Mononuclear cell (primary cell): ENCODE results near the gene CCDC27. TPM values are rescaled to one million over a fixed set of nuclear protein-coding genes. Genes with fewer than 3 reads are reported as not detected.

Experiments used
- H3K27me3 ChIP-seq: 2 replicates; pipeline ENCODE4 v1.6.0; 2011; ENCODE audit warnings: low read length, control low read depth; ENCODE audit not compliant: insufficient read depth
- H3K4me1 ChIP-seq: 2 replicates; pipeline ENCODE4 v1.5.1; 2011; ENCODE audit warnings: mild to moderate bottlenecking, low read length, control low read depth; ENCODE audit not compliant: insufficient read depth
- H3K4me3 ChIP-seq: 2 replicates; pipeline ENCODE4 v1.5.1; 2011; ENCODE audit warnings: mild to moderate bottlenecking, low read length, moderate library complexity
- H3K9me3 ChIP-seq: 2 replicates; pipeline ENCODE4 v1.5.1; 2011; ENCODE audit warnings: low read depth, mild to moderate bottlenecking, control low read depth, low read length
- total RNA-seq: library from RNA; depleted of rRNA; stranded (reverse); fragments of >200 nt; gene quantifications from one replicate; pipeline ENCODE4 v1.2.3, GENCODE V29; 2012

The CCDC27 gene
- total RNA-seq: not detected

DNA sequence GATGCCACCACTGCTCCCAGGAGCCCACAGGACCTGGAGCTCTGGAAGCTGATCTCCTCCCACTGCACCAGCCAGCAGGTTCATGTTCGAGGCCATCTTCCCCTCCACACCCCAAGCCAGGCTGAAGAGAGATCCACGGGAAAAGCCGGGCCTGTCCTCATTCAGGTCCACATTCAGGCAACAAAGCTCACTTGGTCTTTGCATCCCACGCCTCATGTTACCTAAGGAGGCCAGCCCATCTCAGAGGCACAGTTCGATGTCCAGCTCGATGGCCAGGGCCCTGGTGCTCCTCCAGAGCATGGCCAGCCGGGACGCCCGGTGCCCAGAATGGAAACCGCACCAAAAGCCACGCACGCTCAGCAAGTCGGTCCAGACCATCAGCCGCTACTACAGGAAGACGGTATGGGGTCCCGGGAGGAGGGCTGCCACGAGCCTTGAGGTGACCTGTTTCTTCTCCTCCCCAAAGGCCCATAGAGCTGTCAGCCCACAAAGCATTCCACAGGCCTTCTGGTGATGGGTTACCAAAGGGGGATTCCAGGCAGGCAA, at the start of gene CCDC27:
TSS of gene CCDC27 (plus strand) at position 51 of the 546 bp plus-strand sequence. CDS start at position 83, 32 bp downstream.
- Histone ChIP-seq H3K27me3 (no peaks in the 10 kb centered on the region), H3K9me3 (no peaks in the 10 kb centered on the region), H3K4me1 (peaks cover 7% of the 10 kb centered on the region)

DNA sequence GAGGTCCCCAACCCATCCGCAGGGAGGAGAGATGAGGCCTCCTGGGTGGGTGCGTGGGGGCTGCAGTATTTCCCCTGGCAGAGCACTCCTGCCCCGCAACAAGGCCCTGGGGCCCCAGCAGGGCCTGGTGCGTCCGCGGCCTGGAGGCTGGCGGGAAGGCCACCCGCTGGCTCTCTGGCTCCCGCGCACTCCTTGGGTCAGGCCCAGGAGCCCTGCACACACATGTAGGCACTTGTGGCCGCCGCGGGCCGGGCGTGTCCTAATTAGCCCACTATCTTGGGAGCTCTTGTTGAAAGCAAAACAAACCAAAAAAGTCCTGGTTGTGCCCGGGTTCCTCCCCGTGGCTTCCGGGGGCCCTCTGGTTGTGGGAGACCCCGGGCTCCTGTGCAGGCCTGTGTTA, 49.7 kb upstream of the CCDC27 start:
- no peaks in the 10 kb centered on the region for H3K4me1 ChIP-seq
- H3K27me3 ChIP-seq: no peaks in the 10 kb centered on the region
- no peak overlapping the region for H3K4me3 ChIP-seq

More for the DNA sequence above, at the start of gene CCDC27:
- no peak within 1 kb of the TSS for H3K4me3 ChIP-seq

DNA sequence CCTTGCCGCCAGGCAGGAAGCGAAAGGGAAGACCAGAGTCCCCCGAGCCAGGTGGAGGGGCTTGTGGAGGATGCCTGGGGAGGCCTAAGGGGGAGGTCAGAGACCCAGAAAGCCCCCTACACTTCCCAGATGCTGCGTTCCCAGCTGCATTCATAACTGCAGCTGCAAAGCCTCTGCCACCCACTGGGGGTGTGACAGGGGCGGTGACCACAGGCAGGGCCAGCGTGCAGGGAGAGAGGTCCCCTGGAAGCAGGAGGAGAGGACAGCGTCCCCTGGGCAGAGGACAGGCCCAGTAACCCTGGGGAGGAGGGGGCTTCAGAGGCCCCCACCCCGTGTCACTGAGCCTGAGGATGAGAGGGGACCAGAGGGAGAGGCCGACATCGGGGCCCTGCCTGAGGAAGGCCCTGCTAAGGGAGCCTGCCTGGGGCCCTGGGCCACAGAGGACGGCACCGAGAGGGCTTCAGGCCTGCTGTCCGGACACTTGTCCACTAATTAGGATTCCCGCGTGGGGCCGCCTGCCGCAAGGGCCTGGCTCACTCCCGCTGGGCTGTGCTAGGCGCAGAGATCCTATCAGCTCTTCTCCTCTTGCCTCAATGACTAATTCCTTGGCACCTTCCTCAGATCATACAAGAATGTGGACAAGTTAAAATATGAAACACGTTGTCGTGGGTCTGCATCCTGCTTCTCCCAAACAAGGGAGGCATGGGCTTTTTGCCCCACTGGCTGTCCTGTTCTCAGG, 49.1 kb upstream of the CCDC27 start:
- Histone ChIP-seq H3K27me3 (no peaks in the 10 kb centered on the region), H3K4me3 (no peak overlapping the region), H3K4me1 (no peaks in the 10 kb centered on the region)

More for the DNA sequence above, 49.7 kb upstream of the CCDC27 start:
- H3K9me3 ChIP-seq: no peaks in the 10 kb centered on the region

DNA sequence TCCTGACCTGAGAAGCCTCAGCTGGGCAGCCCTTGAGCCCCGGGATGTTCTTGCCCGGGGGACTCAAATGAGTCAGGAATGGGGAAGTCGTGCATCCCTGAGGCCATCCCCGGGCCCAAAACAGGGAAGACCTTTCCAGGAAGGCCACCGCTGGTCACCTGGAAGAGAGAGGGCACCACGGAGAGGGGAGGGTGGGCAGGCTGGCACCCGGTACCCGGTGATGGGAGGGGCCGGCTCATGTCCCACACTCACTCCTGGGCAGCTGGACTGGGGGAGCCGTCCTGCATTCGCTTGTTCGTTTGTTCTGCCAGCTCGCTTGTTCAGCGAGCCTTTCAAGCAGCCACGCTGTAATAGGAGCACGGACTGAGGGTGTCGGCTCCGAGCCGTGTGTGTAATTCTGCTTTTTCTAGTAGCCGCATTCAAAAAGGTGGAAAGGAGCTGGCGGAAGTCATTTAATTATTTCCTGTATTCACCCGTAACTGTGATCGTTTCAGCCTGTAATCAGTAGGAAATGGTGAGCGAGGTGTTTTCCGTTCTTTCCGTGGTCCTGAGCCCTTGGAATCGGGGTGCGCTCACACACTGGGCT, 48.4 kb upstream of the CCDC27 start:
- no peaks in the 10 kb centered on the region for H3K4me1 ChIP-seq
- no peaks in the 10 kb centered on the region for H3K27me3 ChIP-seq
- H3K4me3 ChIP-seq: no peak overlapping the region
- no peaks in the 10 kb centered on the region for H3K9me3 ChIP-seq

More for the DNA sequence above, 49.1 kb upstream of the CCDC27 start:
- H3K9me3 ChIP-seq: no peaks in the 10 kb centered on the region

DNA sequence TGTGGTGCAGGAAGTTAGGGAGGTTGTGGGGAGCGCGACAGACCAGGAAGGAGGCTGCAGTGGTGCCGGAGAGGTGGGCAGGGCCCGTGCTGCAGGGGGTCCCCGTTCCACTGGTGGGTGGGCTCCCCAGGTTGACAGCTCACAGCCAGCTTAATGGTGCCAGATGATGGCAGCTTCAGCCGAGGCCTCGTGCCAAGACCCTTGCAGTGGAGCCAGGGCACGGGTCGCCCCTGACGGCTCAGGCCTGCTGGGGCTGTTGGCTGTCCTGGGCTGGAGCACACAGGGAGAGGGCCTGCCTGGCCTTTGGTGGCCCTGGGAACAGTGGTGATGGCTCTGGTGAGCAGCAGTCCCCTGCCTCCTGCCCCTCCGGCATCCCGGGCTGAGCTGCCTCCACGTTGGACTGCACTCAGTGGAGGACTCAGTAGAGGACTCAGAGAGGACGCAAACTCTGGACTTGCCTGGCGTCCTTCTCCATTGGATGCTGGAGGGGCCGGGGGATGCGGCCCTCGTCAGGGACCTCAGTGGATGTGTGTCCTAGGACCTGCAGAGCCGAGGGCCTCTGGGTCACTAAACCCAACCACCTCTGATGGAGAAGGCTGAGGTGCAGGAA, 46.8 kb upstream of the CCDC27 start:
- H3K4me3 ChIP-seq: no peak overlapping the region
- H3K27me3 ChIP-seq: no peaks in the 10 kb centered on the region
- no peaks in the 10 kb centered on the region for H3K9me3 ChIP-seq
- H3K4me1 ChIP-seq: no peaks in the 10 kb centered on the region

DNA sequence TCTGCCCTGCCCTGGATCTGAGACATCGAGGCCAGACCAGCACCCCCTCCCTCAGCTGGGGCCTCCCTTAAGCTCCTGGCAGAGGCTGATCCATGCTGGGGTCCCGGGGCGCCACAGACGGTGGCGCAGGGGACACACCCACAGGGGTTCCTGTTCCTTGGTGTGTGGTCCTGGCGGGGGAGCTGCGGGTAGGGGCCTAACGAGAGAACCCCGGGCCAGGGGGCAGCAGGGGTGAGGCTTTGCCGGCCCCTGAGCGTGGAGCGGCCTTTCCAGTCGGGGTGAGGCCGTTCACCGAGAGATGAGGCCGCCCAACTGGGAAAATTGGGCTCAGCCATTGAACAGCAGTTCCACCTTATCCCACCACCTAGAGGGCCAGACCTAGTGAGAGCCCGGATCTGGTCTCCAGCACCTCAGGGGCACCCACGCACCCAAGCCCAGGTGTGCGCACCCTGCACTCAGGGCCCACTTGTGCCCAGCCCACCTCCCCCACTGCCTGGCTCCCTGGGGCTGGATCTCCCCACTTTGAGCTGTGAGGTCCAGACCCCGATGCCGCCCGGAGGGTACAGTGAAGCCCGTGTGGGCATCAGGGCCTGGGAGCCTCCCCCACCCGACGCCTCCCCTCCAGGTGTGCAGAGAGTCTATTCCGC, 45.5 kb upstream of the CCDC27 start:
- Histone ChIP-seq H3K9me3 (no peaks in the 10 kb centered on the region), H3K4me3 (no peak overlapping the region), H3K27me3 (no peaks in the 10 kb centered on the region), H3K4me1 (no peaks in the 10 kb centered on the region)

DNA sequence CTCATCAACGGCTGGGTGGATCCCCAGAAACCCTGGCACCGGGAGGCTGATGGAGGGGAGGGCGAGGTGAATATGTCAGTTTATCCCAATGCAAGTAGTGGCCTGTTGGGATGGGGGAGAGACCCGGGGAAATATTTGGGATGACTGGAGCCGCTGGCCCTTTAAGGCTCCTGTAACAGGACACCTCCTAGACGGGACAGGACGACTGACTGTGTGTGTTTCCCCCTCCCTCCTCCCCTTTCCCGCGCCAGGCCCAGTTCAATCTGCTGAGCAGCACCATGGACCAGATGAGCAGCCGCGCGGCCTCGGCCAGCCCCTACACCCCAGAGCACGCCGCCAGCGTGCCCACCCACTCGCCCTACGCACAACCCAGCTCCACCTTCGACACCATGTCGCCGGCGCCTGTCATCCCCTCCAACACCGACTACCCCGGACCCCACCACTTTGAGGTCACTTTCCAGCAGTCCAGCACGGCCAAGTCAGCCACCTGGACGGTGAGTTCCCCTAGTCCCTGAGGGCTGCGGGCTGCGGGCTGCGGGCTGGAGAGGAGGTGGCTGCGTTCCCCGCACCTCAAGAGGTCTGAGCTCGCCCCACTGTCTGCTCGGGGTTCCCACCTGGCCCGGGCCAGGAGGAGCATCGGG, 44.8 kb upstream of the CCDC27 start:
- Histone ChIP-seq H3K27me3 (no peaks in the 10 kb centered on the region), H3K4me1 (no peaks in the 10 kb centered on the region), H3K4me3 (no peak overlapping the region), H3K9me3 (no peaks in the 10 kb centered on the region)

DNA sequence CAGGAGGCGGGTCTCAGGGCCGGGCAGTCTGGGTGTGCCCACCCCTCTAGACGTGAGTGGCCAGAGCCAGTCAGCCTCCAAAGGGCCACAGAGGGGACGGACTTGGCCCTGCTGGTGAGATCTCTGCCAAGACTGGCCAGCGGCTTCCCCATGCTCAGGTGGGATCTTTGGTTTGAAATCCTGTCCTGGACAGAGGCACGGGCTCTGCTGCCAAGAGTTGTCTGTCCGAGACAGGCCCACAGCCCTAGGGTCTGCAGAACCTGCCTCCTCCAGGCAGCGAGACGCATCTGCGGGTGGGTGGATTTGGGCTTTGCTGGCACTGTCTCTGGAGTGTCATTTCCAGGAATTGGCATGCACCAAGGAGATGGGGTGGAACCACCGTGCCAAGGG, 44.3 kb upstream of the CCDC27 start:
- Histone ChIP-seq H3K4me1 (no peaks in the 10 kb centered on the region), H3K27me3 (no peaks in the 10 kb centered on the region), H3K4me3 (no peak overlapping the region), H3K9me3 (no peaks in the 10 kb centered on the region)

DNA sequence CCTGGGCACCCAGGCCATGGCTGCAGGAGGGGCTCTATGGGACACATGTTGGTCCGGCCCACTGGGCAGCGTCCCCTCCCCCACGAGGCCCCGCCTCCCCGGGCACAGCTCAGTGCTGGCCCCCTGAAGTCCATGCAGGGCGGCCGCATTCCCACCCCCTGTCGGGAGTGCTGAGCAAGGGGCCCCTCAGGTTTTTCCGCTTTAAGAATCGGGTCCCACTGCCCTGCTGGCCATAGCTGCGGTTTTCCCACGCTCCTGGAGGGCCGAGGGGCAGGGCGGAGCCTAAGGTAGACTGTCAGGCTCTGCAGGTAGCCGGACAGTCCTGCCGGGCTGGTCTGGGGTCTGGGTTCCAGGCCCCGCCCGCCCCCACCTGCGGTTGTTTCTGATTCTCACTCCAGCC, 43.5 kb upstream of the CCDC27 start:
- no peaks in the 10 kb centered on the region for H3K4me1 ChIP-seq
- H3K27me3 ChIP-seq: no peaks in the 10 kb centered on the region
- no peaks in the 10 kb centered on the region for H3K9me3 ChIP-seq
- H3K4me3 ChIP-seq: no peak overlapping the region

DNA sequence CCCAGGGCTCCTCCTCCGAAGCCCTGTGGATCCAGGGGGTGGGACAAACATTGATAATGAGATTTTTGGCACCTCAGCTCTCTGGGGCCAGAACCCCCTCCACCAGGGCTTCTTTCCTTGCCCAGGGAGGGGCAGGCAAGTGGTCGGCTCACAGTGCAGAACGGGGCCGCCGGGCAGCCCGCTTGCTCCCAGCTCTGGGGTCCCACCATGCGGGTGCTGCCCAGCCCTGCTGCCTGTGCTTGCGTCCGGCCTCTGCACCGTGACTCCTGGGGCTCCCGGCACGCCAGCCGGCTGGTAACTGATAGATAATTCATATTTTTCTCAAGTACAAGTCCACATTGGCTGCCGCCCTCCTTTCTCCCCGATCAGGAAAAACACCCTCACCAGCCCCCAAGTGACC, 42.0 kb upstream of the CCDC27 start:
- no peak overlapping the region for H3K4me3 ChIP-seq
- no peaks in the 10 kb centered on the region for H3K27me3 ChIP-seq
- H3K9me3 ChIP-seq: no peaks in the 10 kb centered on the region
- H3K4me1 ChIP-seq: no peaks in the 10 kb centered on the region

DNA sequence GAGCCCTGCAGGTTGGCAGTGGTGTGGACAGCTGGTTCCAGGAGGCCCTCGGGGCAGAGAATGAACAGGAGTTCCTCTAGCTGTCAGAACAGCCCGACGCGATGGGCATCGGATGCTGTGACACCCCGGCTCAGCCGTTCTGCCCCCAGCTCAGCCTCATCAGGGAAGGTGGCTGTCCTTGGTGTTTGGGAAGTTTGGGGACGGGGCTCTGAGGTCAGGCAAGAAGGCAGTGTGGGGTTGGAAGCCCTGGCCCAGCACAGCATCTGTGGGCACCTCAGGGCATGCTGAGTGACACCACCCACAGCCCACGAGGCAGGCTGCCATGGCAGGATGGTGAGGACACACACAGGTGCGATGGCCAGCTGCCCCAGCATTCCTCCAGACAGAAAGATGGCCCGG, 40.9 kb upstream of the CCDC27 start:
- H3K4me3 ChIP-seq: no peak overlapping the region
- no peaks in the 10 kb centered on the region for H3K27me3 ChIP-seq
- no peaks in the 10 kb centered on the region for H3K9me3 ChIP-seq
- H3K4me1 ChIP-seq: no peaks in the 10 kb centered on the region

DNA sequence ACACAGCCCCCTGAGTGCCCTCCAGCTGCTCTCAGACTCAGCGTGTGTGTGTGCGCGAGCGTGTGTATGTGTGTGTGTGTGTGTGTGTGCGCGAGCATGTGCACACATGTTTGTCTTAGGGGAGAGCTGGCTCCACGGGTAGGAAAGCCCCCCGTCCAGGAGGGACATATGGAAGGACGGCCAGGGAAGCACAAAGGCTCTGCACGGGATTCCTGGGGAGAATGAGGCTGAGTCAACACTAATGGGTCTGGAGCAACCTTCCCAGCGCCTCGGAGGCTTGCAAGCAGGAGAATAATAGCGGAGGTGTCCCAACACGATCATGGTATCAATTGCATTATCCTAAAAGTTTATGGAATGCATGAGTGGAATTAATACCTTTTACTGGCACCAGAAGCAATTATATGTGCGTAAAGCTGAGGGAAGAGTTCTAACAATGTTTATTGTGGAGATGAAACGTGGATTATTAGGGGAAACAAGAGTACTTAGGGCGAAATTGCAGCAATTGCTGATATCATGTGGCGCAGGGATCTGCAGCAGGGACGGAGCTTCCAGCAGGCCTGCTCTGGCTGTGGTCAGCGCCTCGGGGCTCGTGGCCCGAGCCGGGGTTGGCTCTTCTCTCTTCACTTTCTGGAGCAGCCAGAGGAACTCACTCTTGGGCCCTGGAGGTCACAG, 40.3 kb upstream of the CCDC27 start:
- Histone ChIP-seq H3K4me3 (no peak overlapping the region), H3K4me1 (no peaks in the 10 kb centered on the region), H3K27me3 (no peaks in the 10 kb centered on the region), H3K9me3 (no peaks in the 10 kb centered on the region)

DNA sequence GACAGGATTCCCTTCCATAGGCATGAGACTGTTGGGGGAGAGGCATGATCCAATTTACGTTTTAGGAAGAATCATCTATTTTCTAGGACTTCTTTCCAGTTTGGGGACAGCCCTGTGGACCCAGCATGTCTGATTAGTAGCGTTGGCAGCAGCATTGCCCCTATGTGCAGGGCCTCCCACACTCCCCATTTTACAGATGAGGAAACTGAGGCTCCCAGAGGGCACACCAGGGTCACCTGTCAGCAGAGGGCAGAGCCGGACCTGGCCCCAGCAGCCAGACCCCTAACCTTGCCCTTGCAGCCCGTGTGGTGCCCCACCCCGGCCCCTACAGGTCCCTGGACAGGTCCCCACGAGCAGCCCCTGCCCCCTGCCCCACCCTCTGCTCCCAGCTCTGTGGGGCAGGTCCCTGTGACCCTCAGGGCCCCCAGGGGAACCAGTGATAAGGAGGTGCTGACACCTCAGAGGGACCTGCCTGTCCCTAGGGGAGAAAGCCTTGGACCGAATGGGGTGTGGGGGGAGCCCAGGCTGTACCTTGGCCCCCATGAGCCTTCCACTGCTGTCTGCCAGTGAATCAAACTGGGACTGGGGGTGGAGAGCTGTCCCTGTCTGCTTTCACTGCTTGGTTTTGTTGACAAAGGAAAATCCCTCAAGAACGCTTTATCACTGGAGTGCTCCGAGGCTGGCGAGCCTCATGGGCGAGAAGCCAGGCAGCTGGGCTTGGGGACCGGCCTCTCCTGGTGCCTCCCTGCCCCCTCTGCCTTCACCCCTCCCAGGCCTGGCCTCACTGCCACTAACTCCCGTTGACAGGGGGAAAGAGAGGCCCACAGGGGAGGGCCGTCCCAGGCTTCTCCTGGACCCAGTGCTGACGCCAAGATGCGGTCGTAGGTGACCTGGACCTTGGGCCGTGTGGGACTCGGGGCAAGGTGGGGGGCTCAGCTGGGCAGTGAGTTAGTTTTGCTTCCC, 39.4 kb upstream of the CCDC27 start:
- Histone ChIP-seq H3K4me3 (no peak overlapping the region), H3K9me3 (no peaks in the 10 kb centered on the region), H3K27me3 (no peaks in the 10 kb centered on the region), H3K4me1 (no peaks in the 10 kb centered on the region)
